Measurements from ENCODE around the gene SHOC1. TPM values are rescaled to one million over a fixed set of nuclear protein-coding genes. Genes with fewer than 3 reads are reported as not detected.

Gene SHOC1
- total RNA-seq: under 0.01 TPM in 1 of 2 replicates, not detected in the other

DNA sequence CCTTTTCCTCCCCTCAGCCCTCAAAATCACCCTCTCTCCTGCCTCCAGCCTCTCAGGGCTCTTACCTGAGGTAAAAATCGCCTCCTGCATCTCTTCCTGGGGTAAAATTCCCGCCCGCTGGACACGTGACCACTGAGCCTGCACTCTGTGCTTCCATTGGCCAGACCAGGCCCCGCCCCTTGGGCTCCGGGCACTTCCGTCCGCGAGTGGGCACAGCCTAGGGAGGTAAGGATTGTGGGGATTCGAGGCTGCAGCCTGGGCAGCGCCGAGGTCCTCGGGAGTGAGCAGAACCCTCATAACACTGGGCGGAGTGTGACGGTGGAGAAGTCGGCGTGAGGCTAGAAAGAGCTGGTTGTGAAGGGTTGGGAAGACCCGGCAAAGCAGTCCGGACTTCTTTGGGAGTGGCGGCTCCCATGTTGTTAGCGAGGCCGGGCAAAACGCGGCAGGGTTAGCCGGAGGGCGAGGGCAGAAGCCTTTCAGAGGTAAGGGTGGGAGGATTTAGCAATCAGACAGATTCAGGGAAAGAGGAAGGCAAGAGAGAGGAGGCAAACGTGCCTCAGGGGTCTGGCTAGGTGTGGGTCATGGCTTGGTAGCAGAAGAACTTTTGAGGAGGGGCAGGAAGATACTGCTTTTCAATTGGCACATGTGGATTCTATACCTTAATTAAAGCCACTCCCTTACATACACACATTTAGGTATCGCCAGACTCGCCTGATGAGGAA, at the start of gene SHOC1:
Gene SHOC1 (minus strand): TSS at position 103 of the 722 bp plus-strand sequence. CDS start 3,519 bp downstream, outside the sequence.

Other genes starting within 250 kb of the SHOC1 start
- 53.3 and 91.0 TPM in 2 replicates for gene PTGR1, start 195.3 kb downstream of the SHOC1 start, total RNA-seq
- 4.0 and 4.9 TPM in 2 replicates for gene DNAJC25, start 163.6 kb downstream of the SHOC1 start, total RNA-seq
- gene GNG10, start 133.3 kb downstream of the SHOC1 start, total RNA-seq: 31.5 and 43.4 TPM in 2 replicates
- gene UGCG, start 101.9 kb upstream of the SHOC1 start, total RNA-seq: 27.0 and 94.4 TPM in 2 replicates

Data from endothelial cell of coronary artery (primary cell).